Mucosa of descending colon (tissue), 3 donors: Measurements from ENCODE around the gene CHTF8. TPM values are rescaled to one million over a fixed set of nuclear protein-coding genes. Genes with fewer than 3 reads are reported as not detected.
A peak's percentile ranks its signal among the peaks of the same experiment; 100 is the strongest.

Experiments
- ATAC-seq: fragments of 200-7000 bp; cut with Tn5 transposase; one replicate; pipeline ENCODE4 v1.9.1; 2020; ENCODE audit warnings: mild to moderate bottlenecking, moderate library complexity
- DNase-seq, 3 donors: peaks; one replicate each; pipeline ENCODE4 v3.0.0-alpha.2; 2020
- H3K36me3 ChIP-seq: fragments of 200-600 bp; one replicate; pipeline ENCODE4 v1.8.0; 2021; ENCODE audit warnings: low read depth, mild to moderate bottlenecking
- H3K4me1 ChIP-seq: fragments of 200-600 bp; one replicate; pipeline ENCODE4 v1.8.0; 2021; ENCODE audit warnings: low read depth, mild to moderate bottlenecking
- H3K4me3 ChIP-seq: fragments of 200-600 bp; one replicate; pipeline ENCODE4 v1.8.0; 2021; ENCODE audit warnings: mild to moderate bottlenecking
- H3K9me3 ChIP-seq: fragments of 200-600 bp; one replicate; pipeline ENCODE4 v1.8.0; 2021; ENCODE audit warnings: mild to moderate bottlenecking
- CTCF ChIP-seq: fragments of 200-600 bp; IDR thresholded peaks from one replicate; pipeline ENCODE4 v1.8.0; 2022; ENCODE audit warnings: antibody characterized with exemption, mild to moderate bottlenecking
- intact Hi-C, 2 donors: fragments of 100-400 bp; cut with DNase I in 1 of 2; cut with micrococcal nuclease in 1 of 2; formaldehyde crosslinking; loops; one replicate each; pipeline versions ENCODE4 v1.11.0 to v1.11.1; 2022; cut with DNase I, micrococcal nuclease
- total RNA-seq, 3 donors: library from RNA; stranded (reverse); fragmentation: NEBNext Ultra II Directional in 2 of 3; extraction: Animal tissue kit (Norgen Biotek cat#: 25700) in 2 of 3; gene quantifications; one replicate each; pipeline versions ENCODE4 v1.2.1 to v1.2.4, GENCODE V29; 2021 to 2023
- donor health status: DM: no; HTN: no; CAD: no; lungs with moderate emphysema.
- donor health status: DM: no; HTN: no; CAD: no.
- donor health status: DM: no; HTN: yes; CAD: no.

CHTF8 gene
- total RNA-seq, 3 donors from 2014 or later = 88.5 to 107 (median 94.5) TPM

GRCh38 chr16:69116906-69117305 is 15.5 kb downstream of the CHTF8 start:
- intact Hi-C loops = loop anchor here in 1 of 2 donors (10.0 kb wide), 1 partner anchor 212 kb away; no protein-coding TSS in a partner anchor
- H3K9me3 ChIP-seq = no peaks in the 10 kb centered on the region
- H3K4me1 ChIP-seq = no peaks in the 10 kb centered on the region
- no peak for TF ChIP-seq CTCF
- DNase-seq (no peak), ATAC-seq (no peak)
- no peaks in the 10 kb centered on the region for H3K36me3 ChIP-seq
- H3K4me3 ChIP-seq = no peak overlapping the region

- Histone ChIP-seq H3K36me3 (no peaks in the 10 kb centered on the region), H3K4me3 (no peak overlapping the region), H3K4me1 (no peaks in the 10 kb centered on the region), H3K9me3 (no peaks in the 10 kb centered on the region)
- no peak for ATAC-seq
- DNase-seq = peak in 1 of 3 donors; percentile 16
- no peak for TF ChIP-seq CTCF
- intact Hi-C loops = loop anchor here in 1 of 2 donors (10.0 kb wide), 1 partner anchor 212 kb away; no protein-coding TSS in a partner anchor
Measured at GRCh38 chr16:69116256-69116875, 16.0 kb downstream of the CHTF8 start.

- no peak for DNase-seq
- H3K36me3 ChIP-seq = no peaks in the 10 kb centered on the region
- H3K4me3 ChIP-seq = no peak overlapping the region
- no peak for ATAC-seq
- H3K9me3 ChIP-seq = no peaks in the 10 kb centered on the region
- intact Hi-C loops = loop anchor here in 1 of 2 donors (10.0 kb wide), 1 partner anchor 211 kb away; no protein-coding TSS in a partner anchor
- no peak for TF ChIP-seq CTCF
- H3K4me1 ChIP-seq = no peaks in the 10 kb centered on the region
Measured at GRCh38 chr16:69115837-69116236, 16.6 kb downstream of the CHTF8 start.

- Histone ChIP-seq H3K4me1 (no peaks in the 10 kb centered on the region), H3K4me3 (no peak overlapping the region), H3K36me3 (no peaks in the 10 kb centered on the region), H3K9me3 (no peaks in the 10 kb centered on the region)
- ATAC-seq (no peak), DNase-seq (no peak)
- intact Hi-C loops = loop anchor here in 1 of 2 donors (10.0 kb wide), 1 partner anchor 211 kb away; no protein-coding TSS in a partner anchor
- TF ChIP-seq CTCF = no peak
Measured at GRCh38 chr16:69115361-69115760, 17.0 kb downstream of the CHTF8 start.

- Histone ChIP-seq H3K4me3 (no peak overlapping the region), H3K4me1 (no peaks in the 10 kb centered on the region), H3K9me3 (no peaks in the 10 kb centered on the region), H3K36me3 (no peaks in the 10 kb centered on the region)
- ATAC-seq (no peak), DNase-seq (peak in 1 of 3 donors; percentile 15)
- intact Hi-C loops = loop anchor here in 1 of 2 donors (10.0 kb wide), 1 partner anchor 210 kb away; no protein-coding TSS in a partner anchor
- TF ChIP-seq CTCF = no peak
Measured at GRCh38 chr16:69114976-69115355, 17.4 kb downstream of the CHTF8 start.
